Measurements from ENCODE around the gene TNS2.
A peak's percentile ranks its signal among the peaks of the same experiment; 100 is the strongest.
"Not testable (repeated sequence)": the region's sequence is repeated elsewhere in the genome, so short reads cannot be mapped to it uniquely, and the experiment has no call there.

Gene TNS2

DNA sequence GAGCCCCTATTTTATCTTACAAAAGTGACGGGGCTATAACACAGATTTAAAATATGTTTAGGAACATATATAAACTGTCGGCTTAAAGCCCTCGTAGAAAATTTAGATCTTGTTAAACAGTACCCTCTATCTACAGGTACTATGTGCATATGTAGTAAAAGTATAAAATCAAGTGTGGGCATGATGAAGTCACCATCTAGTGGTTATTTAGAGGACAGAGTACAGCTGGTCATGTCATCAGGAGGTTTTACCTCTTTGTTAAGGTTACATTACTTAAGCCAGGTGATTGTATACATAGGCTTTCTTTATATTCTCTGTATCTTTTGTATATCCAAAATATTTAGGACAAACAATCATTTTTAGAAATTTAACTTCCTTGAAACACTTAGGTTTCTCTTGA is 18.2 kb upstream of the TNS2 start:
- H3K4me3 ChIP-seq (ENCODE audit: low read length): no peak overlapping the region
- no peak for TF ChIP-seq CTCF (conservative IDR thresholded peaks at IDR 0.05; ENCODE audit: low read length)
- no peak for DNase-seq (ENCODE audit: low read depth)

GRCh38 chr12:53033832-53034231 is 16.0 kb upstream of the TNS2 start:
- not testable (repeated sequence) for DNase-seq (ENCODE audit: low read depth); H3K4me3 ChIP-seq (ENCODE audit: low read length)

DNA sequence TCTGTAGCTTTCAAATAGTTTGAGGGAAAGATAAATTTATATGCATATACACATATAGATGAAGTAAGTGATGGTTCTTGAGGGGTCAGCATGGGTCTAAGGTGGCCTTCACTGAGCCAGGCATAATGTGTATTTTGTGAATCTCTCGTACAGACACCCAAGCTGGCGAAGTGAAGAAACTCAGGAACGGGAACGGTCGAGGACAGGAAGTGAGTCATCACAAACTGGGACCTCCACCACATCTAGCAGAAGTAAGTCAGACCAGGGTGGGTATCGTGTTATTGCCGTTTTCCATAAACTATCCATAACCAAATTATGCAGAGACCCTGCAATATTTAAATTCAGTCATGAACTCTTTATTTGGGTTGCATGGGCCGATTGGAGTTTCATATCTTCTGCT is 15.4 kb upstream of the TNS2 start:
- TF ChIP-seq CTCF (conservative IDR thresholded peaks at IDR 0.05; ENCODE audit: low read length): no peak
- H3K4me3 ChIP-seq (ENCODE audit: low read length): no peak overlapping the region
- no peak for DNase-seq (ENCODE audit: low read depth)

DNA sequence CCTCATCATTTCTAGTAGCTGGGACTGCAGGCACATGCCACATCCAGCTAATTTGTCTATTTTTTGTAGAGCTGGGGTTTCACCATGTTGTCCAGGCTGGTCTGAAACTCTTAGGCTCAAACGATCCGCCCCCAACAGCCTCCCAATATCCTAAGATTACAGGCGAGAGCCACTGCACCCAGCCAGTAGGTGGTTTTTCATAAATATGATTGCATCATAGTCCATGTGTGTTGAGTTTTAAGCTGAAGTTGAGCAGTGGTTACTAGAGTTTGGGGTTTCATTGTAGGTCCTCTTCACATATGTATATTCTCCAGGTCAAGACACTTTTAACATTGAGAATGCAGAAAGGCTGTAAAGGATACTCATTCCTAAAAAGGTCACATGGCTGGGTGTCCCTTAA is 13.1 kb upstream of the TNS2 start:
- no peak for DNase-seq (ENCODE audit: low read depth)
- TF ChIP-seq CTCF (conservative IDR thresholded peaks at IDR 0.05; ENCODE audit: low read length): no peak
- no peak overlapping the region for H3K4me3 ChIP-seq (ENCODE audit: low read length)

- DNase-seq (ENCODE audit: low read depth): no peak
- no peak for TF ChIP-seq CTCF (conservative IDR thresholded peaks at IDR 0.05; ENCODE audit: low read length)
- no peak overlapping the region for H3K4me3 ChIP-seq (ENCODE audit: low read length)
These were observed 10.0 kb upstream of the TNS2 start for GRCh38 chr12:53039851-53040250.

DNA sequence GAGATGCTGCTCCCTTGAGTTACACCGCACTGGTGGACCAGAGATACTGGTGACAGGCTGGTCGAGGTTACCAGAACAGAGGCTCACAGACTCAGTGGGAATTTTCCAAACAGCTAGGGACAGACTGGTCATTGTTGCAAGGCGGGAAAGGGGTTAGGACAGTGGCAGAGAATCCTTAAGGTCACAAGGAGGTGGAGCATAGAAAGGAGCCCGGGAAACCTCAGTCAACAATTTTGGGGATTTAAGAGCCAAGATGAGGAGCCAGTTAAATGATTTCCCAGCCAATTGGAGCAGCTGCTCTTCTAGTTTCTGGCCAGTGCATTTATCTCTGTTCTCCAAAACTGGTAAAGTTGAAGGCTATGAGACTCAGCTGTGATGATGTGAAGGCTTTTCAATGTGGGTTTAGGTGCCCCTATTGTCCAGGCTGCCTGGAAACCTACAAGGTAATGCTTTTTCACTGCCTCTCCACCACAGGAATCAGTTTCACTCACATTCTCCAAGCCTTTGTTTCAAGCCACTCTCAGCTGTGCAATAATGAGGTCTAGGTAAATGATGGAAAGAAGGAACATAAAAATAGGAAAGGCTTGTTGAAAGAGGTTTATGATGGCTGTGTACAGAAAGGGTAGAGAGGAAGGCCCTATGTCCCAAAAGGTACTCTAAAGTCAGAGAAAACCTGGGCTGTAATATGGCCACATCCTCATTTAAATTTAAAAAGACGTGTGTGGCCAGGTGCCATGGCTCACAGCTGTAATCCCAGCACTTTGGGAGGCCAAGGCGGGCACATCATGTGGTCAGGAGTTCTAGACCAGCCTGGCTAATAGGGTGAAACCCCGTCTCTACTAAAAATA is 7.0 kb upstream of the TNS2 start:
- H3K4me3 ChIP-seq (ENCODE audit: low read length): no peak overlapping the region

DNA sequence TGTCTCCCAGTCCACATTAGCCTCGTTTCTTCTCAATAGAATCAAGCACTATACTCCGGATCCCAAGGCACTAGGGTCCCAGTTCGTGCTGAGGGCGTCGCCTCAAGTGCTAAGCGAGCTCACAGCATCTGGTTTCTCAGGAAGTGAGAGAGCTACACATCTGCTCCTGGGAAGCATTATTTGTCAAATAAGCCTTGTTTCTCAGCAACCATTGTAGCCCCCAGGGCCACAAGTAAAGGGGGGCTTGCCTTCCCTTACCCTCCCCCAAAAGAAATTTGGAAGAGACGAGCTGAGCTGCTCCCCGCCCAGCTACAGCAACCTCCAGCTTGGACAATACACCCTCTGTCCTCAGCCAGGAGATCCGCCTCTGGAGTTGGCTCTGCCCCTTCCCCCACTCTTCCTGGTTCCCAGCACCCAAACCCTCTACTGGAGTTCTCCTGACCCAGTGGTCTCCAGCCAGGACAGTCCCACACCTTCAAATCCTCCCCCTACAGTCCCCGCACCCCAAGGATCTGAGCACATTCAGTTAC is 5.7 kb upstream of the TNS2 start:
- no peak for TF ChIP-seq CTCF (conservative IDR thresholded peaks at IDR 0.05; ENCODE audit: low read length)
- peak; percentile 48 for DNase-seq (ENCODE audit: low read depth)
- no peak overlapping the region for H3K4me3 ChIP-seq (ENCODE audit: low read length)

More for the DNA sequence above, 7.0 kb upstream of the TNS2 start:
- TF ChIP-seq CTCF (conservative IDR thresholded peaks at IDR 0.05; ENCODE audit: low read length): no peak
- DNase-seq (ENCODE audit: low read depth): no peak

All from AG10803 (cell line).